ENCODE results near the gene LCP2. TPM values are rescaled to one million over a fixed set of nuclear protein-coding genes. Genes with fewer than 3 reads are reported as not detected.

Gene LCP2
- total RNA-seq, 1 donor from 2014 or later = not detected

DNA sequence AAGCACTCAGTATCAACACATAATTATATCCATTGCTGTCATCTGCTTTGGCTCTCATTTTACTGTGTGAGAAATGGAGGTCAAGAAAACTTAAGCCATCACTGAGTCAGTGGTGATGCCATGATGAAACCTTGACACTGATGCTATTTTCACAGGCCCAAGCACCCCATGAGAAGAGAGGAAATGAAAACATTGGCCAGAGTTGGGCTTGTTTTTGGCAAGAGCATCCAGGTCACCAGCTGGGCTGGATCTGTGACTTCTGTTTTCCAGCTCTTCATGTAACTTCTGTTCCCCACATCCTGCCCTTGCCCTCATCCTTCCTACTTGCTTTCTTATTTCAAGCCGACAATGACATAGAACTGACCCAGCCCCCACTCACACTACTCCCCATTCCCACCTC lies 10.0 kb downstream of the LCP2 start:
- no peak for DNase-seq (ENCODE audit: low spot score)
- Mint-ChIP-seq H3K27ac (ENCODE audit: unreplicated experiment) (peak overlapping the region; percentile 3), H3K27me3 (ENCODE audit: low read depth) (peaks cover 42% of the 10 kb centered on the region), H3K4me3 (ENCODE audit: unreplicated experiment) (no peak overlapping the region), H3K4me1 (ENCODE audit: low read depth) (peaks cover 7% of the 10 kb centered on the region), H3K9me3 (ENCODE audit: low read depth) (peaks cover 28% of the 10 kb centered on the region), H3K36me3 (ENCODE audit: low read depth) (peaks cover 8% of the 10 kb centered on the region)
- no peak for TF ChIP-seq CTCF (IDR thresholded peaks at IDR 0.05)

DNA sequence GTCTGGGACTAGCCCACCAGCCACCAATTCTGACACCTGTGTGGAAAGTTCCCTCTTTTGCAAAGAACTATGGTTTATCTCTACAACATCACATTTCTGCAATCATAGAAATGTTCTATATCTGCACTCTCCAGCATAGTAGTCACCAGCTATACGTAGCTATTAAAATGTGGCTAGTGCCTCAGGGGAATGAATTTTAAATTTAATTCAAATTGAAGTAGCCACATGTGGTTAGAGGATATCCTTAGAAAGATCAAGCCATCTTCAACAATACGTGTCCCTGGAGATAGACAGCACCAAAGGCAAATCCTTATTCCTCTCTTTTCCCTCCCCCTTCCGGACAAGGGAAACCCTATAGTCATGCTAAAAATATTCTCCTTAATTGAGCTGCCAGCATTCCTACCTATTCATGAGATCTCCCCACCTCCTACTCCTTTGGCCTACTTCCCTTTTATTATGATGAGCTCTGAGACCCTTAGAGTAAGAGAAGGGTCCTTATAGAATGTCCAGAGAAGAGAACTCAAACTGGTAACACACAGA lies 11.1 kb downstream of the LCP2 start:
- Mint-ChIP-seq H3K4me3 (ENCODE audit: unreplicated experiment) (no peak overlapping the region), H3K4me1 (ENCODE audit: low read depth) (peaks cover 7% of the 10 kb centered on the region), H3K36me3 (ENCODE audit: low read depth) (peaks cover 8% of the 10 kb centered on the region), H3K27me3 (ENCODE audit: low read depth) (peaks cover 34% of the 10 kb centered on the region), H3K9me3 (ENCODE audit: low read depth) (peaks cover 28% of the 10 kb centered on the region), H3K27ac (ENCODE audit: unreplicated experiment) (no peak overlapping the region)
- no peak for TF ChIP-seq CTCF (IDR thresholded peaks at IDR 0.05)
- DNase-seq (ENCODE audit: low spot score) = no peak

- Mint-ChIP-seq H3K4me3 (ENCODE audit: unreplicated experiment) (no peak overlapping the region), H3K27ac (ENCODE audit: unreplicated experiment) (no peak overlapping the region), H3K27me3 (ENCODE audit: low read depth) (peaks cover 27% of the 10 kb centered on the region), H3K4me1 (ENCODE audit: low read depth) (peaks cover 10% of the 10 kb centered on the region), H3K36me3 (ENCODE audit: low read depth) (peaks cover 8% of the 10 kb centered on the region), H3K9me3 (ENCODE audit: low read depth) (peaks cover 28% of the 10 kb centered on the region)
- no peak for DNase-seq (ENCODE audit: low spot score)
- no peak for TF ChIP-seq CTCF (IDR thresholded peaks at IDR 0.05)
These were observed 12.4 kb downstream of the LCP2 start for GRCh38 chr5:170285181-170285580.

DNA sequence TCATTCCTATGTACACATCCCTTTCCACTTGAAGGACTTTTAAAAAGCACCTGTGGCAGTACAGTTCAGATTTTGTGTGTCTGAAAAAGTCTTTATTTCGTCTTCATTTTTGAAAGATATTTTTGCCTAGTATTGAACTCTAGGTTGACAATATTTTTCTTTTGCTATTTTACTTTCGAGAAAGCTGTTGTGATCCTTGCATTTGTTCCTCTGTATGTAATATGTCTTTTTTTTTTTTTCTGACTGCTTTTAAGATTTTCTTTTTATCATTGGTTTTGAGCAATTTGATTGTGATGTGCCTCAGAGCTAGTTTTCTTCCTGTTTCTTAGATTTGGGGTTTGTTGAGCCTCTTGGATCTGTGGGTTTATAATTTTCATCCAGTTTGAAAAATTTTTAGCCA lies 13.3 kb downstream of the LCP2 start:
- Mint-ChIP-seq H3K36me3 (ENCODE audit: low read depth) (peaks cover 6% of the 10 kb centered on the region), H3K4me1 (ENCODE audit: low read depth) (peaks cover 15% of the 10 kb centered on the region), H3K27ac (ENCODE audit: unreplicated experiment) (no peak overlapping the region), H3K9me3 (ENCODE audit: low read depth) (peaks cover 28% of the 10 kb centered on the region), H3K4me3 (ENCODE audit: unreplicated experiment) (no peak overlapping the region), H3K27me3 (ENCODE audit: low read depth) (peaks cover 25% of the 10 kb centered on the region)
- DNase-seq (ENCODE audit: low spot score) = no peak
- TF ChIP-seq CTCF (IDR thresholded peaks at IDR 0.05) = no peak

DNA sequence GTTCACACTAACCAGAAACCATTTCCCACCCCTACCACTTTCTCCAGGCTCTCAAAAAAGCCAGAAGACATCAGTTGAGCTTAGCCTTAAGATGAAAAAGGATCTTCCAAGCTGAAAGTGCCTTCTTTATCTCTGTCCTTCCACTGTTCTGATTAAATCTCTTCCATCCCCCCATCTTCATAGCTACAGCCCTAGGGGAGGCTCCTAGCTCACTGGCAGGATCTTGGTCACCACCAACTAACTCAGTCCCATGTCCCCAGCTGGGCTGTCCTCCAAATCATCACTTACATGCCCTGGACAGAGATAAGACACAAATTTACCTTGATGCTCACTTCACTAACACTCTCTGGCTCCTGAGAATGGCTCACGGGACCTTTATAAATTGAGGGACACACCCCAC lies 14.3 kb downstream of the LCP2 start:
- TF ChIP-seq CTCF (IDR thresholded peaks at IDR 0.05) = no peak
- Mint-ChIP-seq H3K4me1 (ENCODE audit: low read depth) (peaks cover 13% of the 10 kb centered on the region), H3K27ac (ENCODE audit: unreplicated experiment) (no peak overlapping the region), H3K4me3 (ENCODE audit: unreplicated experiment) (no peak overlapping the region), H3K27me3 (ENCODE audit: low read depth) (peaks cover 25% of the 10 kb centered on the region), H3K9me3 (ENCODE audit: low read depth) (peaks cover 28% of the 10 kb centered on the region), H3K36me3 (ENCODE audit: low read depth) (peaks cover 6% of the 10 kb centered on the region)
- no peak for DNase-seq (ENCODE audit: low spot score)
